ENCODE data around the gene PAFAH1B1. TPM values are rescaled to one million over a fixed set of nuclear protein-coding genes. Genes with fewer than 3 reads are reported as not detected.
A peak's percentile ranks its signal among the peaks of the same experiment; 100 is the strongest.

The PAFAH1B1 gene
- total RNA-seq, 4 donors from 2014 or later = 33.4 to 91.6 (median 78.8) TPM

GRCh38 chr17:2682176-2682938 lies 88.9 kb downstream of the PAFAH1B1 start:
- no peak overlapping the region for H3K4me3 ChIP-seq
- intact Hi-C loops (cut with DNase I) = no loop called here
- DNase-seq = no peak
- no peak for TF ChIP-seq POLR2A (IDR thresholded peaks at IDR 0.05)
- no peak for TF ChIP-seq CTCF (IDR thresholded peaks at IDR 0.05)
- no peaks in the 10 kb centered on the region for H3K9me3 ChIP-seq
- no peak overlapping the region for H3K27ac ChIP-seq
- peaks cover 7 to 30% (median 15%) of the 10 kb centered on the region in 3 donors for H3K4me1 ChIP-seq
- 55 to 66% methylated on average over 3 of the region's 3 CpGs for WGBS, 2 donors
- no peaks in the 10 kb centered on the region for H3K27me3 ChIP-seq
- H3K36me3 ChIP-seq = peaks cover 25 to 75% (median 29%) of the 10 kb centered on the region in 3 donors

- Histone ChIP-seq H3K4me1 (peaks cover 7 to 45% (median 15%) of the 10 kb centered on the region in 3 donors), H3K27me3 (no peaks in the 10 kb centered on the region), H3K9me3 (no peaks in the 10 kb centered on the region), H3K4me3 (no peak overlapping the region), H3K27ac (no peak overlapping the region), H3K36me3 (peaks cover 10 to 66% (median 21%) of the 10 kb centered on the region in 3 donors)
- WGBS, 2 donors = 57 to 58% methylated on average over 8 of the region's 8 CpGs
- intact Hi-C loops (cut with DNase I) = no loop called here
- DNase-seq = no peak
- TF ChIP-seq POLR2A (IDR thresholded peaks at IDR 0.05) = no peak
- TF ChIP-seq CTCF (IDR thresholded peaks at IDR 0.05) = no peak
These were observed 90.5 kb downstream of the PAFAH1B1 start for GRCh38 chr17:2683912-2684311.

GRCh38 chr17:2684549-2684948 lies 91.1 kb downstream of the PAFAH1B1 start:
- Histone ChIP-seq H3K36me3 (peaks cover 10 to 65% (median 21%) of the 10 kb centered on the region in 3 donors), H3K27ac (no peak overlapping the region), H3K4me3 (no peak overlapping the region), H3K27me3 (no peaks in the 10 kb centered on the region), H3K4me1 (peaks cover 7 to 52% (median 15%) of the 10 kb centered on the region in 3 donors), H3K9me3 (no peaks in the 10 kb centered on the region)
- no peak for DNase-seq
- TF ChIP-seq POLR2A (IDR thresholded peaks at IDR 0.05) (no peak), CTCF (IDR thresholded peaks at IDR 0.05) (no peak)
- WGBS, 2 donors = 91 to 94% methylated on average over 13 to 18 of the region's 18 CpGs
- intact Hi-C loops (cut with DNase I) = no loop called here

DNA sequence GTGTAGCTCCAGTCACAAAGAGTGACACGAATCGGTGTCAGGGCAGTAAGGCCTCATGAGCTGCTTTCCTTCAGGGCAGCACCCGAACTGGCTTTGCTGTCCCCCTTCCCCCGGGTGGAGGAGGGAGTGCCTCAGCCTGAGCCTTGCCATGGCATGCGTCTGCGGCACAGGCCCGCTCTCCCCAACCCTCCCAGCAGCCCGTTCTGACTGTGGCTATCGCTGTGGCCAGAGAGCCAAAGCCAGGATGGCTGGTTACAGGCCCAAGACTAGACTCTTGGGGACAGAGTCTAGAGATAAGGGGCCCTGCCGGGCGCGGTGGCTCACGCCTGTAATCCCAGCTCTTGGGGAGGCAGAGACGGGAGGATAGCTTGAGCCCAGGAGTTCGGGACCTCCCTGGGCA lies 92.2 kb downstream of the PAFAH1B1 start:
- no peak for DNase-seq
- intact Hi-C loops (cut with DNase I) = no loop called here
- H3K4me1 ChIP-seq = peaks cover 7 to 53% (median 15%) of the 10 kb centered on the region in 3 donors
- no peaks in the 10 kb centered on the region for H3K9me3 ChIP-seq
- no peaks in the 10 kb centered on the region for H3K27me3 ChIP-seq
- H3K36me3 ChIP-seq = peaks cover 9 to 65% (median 15%) of the 10 kb centered on the region in 3 donors
- H3K4me3 ChIP-seq = no peak overlapping the region
- H3K27ac ChIP-seq = no peak overlapping the region
- TF ChIP-seq CTCF (IDR thresholded peaks at IDR 0.05) = no peak
- TF ChIP-seq POLR2A (IDR thresholded peaks at IDR 0.05) = no peak
- WGBS, 2 donors = 63 to 75% methylated on average over 6 to 8 of the region's 15 CpGs

DNA sequence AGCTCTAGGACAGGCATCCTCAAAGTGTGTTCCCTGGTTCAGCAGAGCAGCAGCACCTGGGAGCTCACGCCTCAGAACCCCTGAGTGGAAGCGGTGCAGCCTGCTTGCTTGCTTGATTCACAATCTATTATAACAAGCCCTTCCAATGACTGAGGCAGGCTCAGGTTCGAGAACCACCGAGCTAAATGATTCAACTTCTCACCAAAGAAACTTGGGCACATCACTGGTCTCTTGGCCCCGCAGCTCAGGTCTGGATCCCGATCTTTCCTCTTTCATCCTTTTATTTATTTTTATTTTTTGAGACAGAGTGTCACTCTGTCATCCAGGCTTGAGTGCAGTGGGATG lies 93.6 kb downstream of the PAFAH1B1 start:
- Histone ChIP-seq H3K9me3 (no peaks in the 10 kb centered on the region), H3K4me3 (no peak overlapping the region), H3K27me3 (no peaks in the 10 kb centered on the region), H3K36me3 (peaks cover 12 to 65% (median 12%) of the 10 kb centered on the region in 3 donors), H3K27ac (peak overlapping the region in 3 of 4 donors; percentile 55 to 61 (median 57)), H3K4me1 (peaks cover 7 to 53% (median 15%) of the 10 kb centered on the region in 3 donors)
- intact Hi-C loops (cut with DNase I) = no loop called here
- 68 to 78% methylated on average over 5 to 6 of the region's 6 CpGs for WGBS, 2 donors
- DNase-seq = no peak
- TF ChIP-seq POLR2A (IDR thresholded peaks at IDR 0.05) (no peak), CTCF (IDR thresholded peaks at IDR 0.05) (no peak)

Measured in esophagus squamous epithelium (tissue), 5 donors.